ENCODE measurements around the gene RSRC1. TPM values are rescaled to one million over a fixed set of nuclear protein-coding genes. Genes with fewer than 3 reads are reported as not detected.

Gene RSRC1
- total and polyA plus RNA-seq, 2 of the 8 experiments (the other 6 are each of a cell fraction or from before 2014, with no cell fraction given), result 2.0 to 27.9 TPM

GRCh38 chr3:158574646-158575045 lies 464.8 kb downstream of the RSRC1 start:
- Histone ChIP-seq H2AFZ (ENCODE audit: low read length) (no peak overlapping the region), H3K23me2 (ENCODE audit: low read depth, low read length) (peaks cover 15% of the 10 kb centered on the region), H4K91ac (replicated peaks; ENCODE audit: insufficient read length, low read length) (no peak overlapping the region), H3K4ac (replicated peaks; ENCODE audit: insufficient read length, low read depth, low read length) (no peak overlapping the region), H3K9me3 (ENCODE audit: insufficient read depth in 2 of 2, low read depth in 1 of 2, low read length in 1 of 2) (no peaks in the 10 kb centered on the region), H4K5ac (ENCODE audit: insufficient read length, low read depth, low read length) (no peak overlapping the region), H4K20me1 (replicated peaks in 1 of 2; ENCODE audit: control insufficient read depth in 1 of 2, insufficient read depth in 2 of 2, low read length in 2 of 2) (peaks cover 0 to 2% of the 10 kb centered on the region in 2 experiments), H3K79me1 (ENCODE audit: low read depth, low read length) (no peaks in the 10 kb centered on the region; the same call in 1 of the 2 replicates), H3K4me2 (ENCODE audit: insufficient read depth in 1 of 2, low read depth in 2 of 2, low read length in 2 of 2) (no peak overlapping the region), H3K56ac (replicated peaks; ENCODE audit: insufficient read length, low read depth, low read length) (no peak overlapping the region), H3K27me3 (replicated peaks in 1 of 4; ENCODE audit: control insufficient read depth in 3 of 4, extremely low read depth in 1 of 4, insufficient read depth in 3 of 4, low read length in 3 of 4) (peaks cover 0 to 12% (median 9%) of the 10 kb centered on the region in 4 experiments; a peak in 5 of 7 replicates), H3K23ac (ENCODE audit: insufficient read length) (no peak overlapping the region), H2BK15ac (ENCODE audit: low read length) (no peak overlapping the region), H4K8ac (ENCODE audit: extremely low read depth, insufficient read depth, low read length) (no peak overlapping the region), H3K4me1 (replicated peaks in 1 of 4; ENCODE audit: control insufficient read depth in 3 of 4, insufficient read depth in 4 of 4, low read length in 3 of 4) (peaks cover 0 to 15% (median 3%) of the 10 kb centered on the region in 4 experiments; a peak in 2 of 7 replicates), H3K9ac (replicated peaks in 1 of 4; ENCODE audit: extremely low read depth in 1 of 4, low read depth in 3 of 4, low read length in 3 of 4) (no peak overlapping the region), H3K14ac (ENCODE audit: insufficient read length) (no peak overlapping the region), H3K18ac (ENCODE audit: extremely low read depth, low read length) (no peak overlapping the region), H3K79me2 (ENCODE audit: control insufficient read depth in 1 of 2, insufficient read depth in 2 of 2, low read length in 2 of 2) (peaks cover 0 to 4% of the 10 kb centered on the region in 2 experiments; a peak in 2 of 4 replicates), H2BK120ac (replicated peaks; ENCODE audit: low read depth, low read length) (no peak overlapping the region), H2BK5ac (ENCODE audit: low read depth, low read length) (no peak overlapping the region), H3K27ac (ENCODE audit: low read depth, low read length) (no peak overlapping the region), H2BK12ac (ENCODE audit: low read depth, low read length) (no peak overlapping the region), H2BK20ac (ENCODE audit: low read length) (no peak overlapping the region), H2AK5ac (ENCODE audit: low read depth, low read length) (no peak overlapping the region), H3K36me3 (ENCODE audit: control insufficient read depth in 2 of 4, insufficient read depth in 4 of 4, low read length in 3 of 4) (no peaks in the 10 kb centered on the region), H3K4me3 (ENCODE audit: extremely low read depth in 1 of 4, insufficient read depth in 2 of 4, low read depth in 3 of 4, low read length in 4 of 4) (no peak overlapping the region)
- WGBS, 2 experiments (ENCODE audit: extremely low coverage in 1 of 2, insufficient coverage in 1 of 2, insufficient read length in 1 of 2, insufficient replicate concordance in 2 of 2, low coverage in 1 of 2, low lambda C conversion rate in 2 of 2, missing lambda C conversion rate in 1 of 2), result 83% methylated on average over 1 of the region's 1 CpG; no CpG with 5 or more reads in 1 of the 2 experiments
- no peak for DNase-seq (ENCODE audit: low read depth in 1 of 2, low spot score in 2 of 2)
- CTCF ChIA-PET (ENCODE audit: partially characterized antibody), result interaction anchor here (0.6 to 1.9 kb wide), 4 partner anchors 12 to 273 kb away, joined by 3 to 6 read pairs (median 4); partner anchors contain the start of gene GFM1
- FAIRE-seq, result no peak
- POLR2A ChIA-PET (ENCODE audit: partially characterized antibody), result no interaction called here
- TF ChIP-seq SIN3A (conservative IDR thresholded peaks at IDR 0.05 in 1 of 2, IDR thresholded peaks at IDR 0.05 in 1 of 2; ENCODE audit: low read depth in 1 of 2, low read length in 2 of 2) (no peak), EZH2 (IDR thresholded peaks at IDR 0.05; ENCODE audit: low read depth, low read length, severe bottlenecking) (no peak), CHD1 (IDR thresholded peaks at IDR 0.05; ENCODE audit: low read depth, low read length) (no peak), PHF8 (conservative IDR thresholded peaks at IDR 0.05; ENCODE audit: low read depth, low read length) (no peak), SIX5 (IDR thresholded peaks at IDR 0.05; ENCODE audit: low read depth, low read length) (no peak)

Measured in H1 (cell line).